GM12878 (cell line): ENCODE data around the gene FZR1. TPM values are rescaled to one million over a fixed set of nuclear protein-coding genes. Genes with fewer than 3 reads are reported as not detected.

Source experiments
- ATAC-seq: fragments of 200-7000 bp; cut with Tn5 transposase; 3 replicates; pipeline ENCODE4 v1.9.1; 2020; ENCODE audit warnings: mild to moderate bottlenecking, moderate library complexity
- BruUV-seq: library from RNA; stranded (reverse); fragments of 400-500 nt; replicated peaks from 2 replicates; lab custom pipeline; 2021; lab: Mats Ljungman, UMichigan
- CTCF ChIA-PET: fragments of 300-600 bp; sonication (Branson Sonifier 250); formaldehyde crosslinking; extraction: SDS; loops from one replicate; lab custom pipeline; 2021; ENCODE audit warnings: inconsistent platforms; lab: Yijun Ruan, JAX
- POLR2A ChIA-PET: fragments of 350-600 bp; formaldehyde crosslinking; extraction: SDS; loops from one replicate; lab custom pipeline; 2021; ENCODE audit warnings: inconsistent platforms; lab: Charles Lee
- RAD21 ChIA-PET: fragments of 300-600 bp; sonication (Branson Sonifier 250); formaldehyde crosslinking; loops from one replicate; lab custom pipeline; 2023; ENCODE audit warnings: antibody characterized with exemption; ENCODE audit not compliant: unreplicated experiment; lab: Charles Lee
- SMC1A ChIA-PET: fragments of 300-600 bp; sonication (Branson Sonifier 250); formaldehyde crosslinking; loops from one replicate; lab custom pipeline; 2023; ENCODE audit not compliant: unreplicated experiment, uncharacterized antibody; lab: Charles Lee
- DNase-seq: peaks from one replicate; pipeline ENCODE4 v3.0.0-alpha.2; 2011; ENCODE audit warnings: low read depth, low spot score
- FAIRE-seq: peaks from 3 replicates; lab custom pipeline; 2011; peaks lifted over from hg19 to GRCh38; lab: Jason Lieb, UNC
- H2AFZ ChIP-seq: 2 replicates; pipeline ENCODE4 v1.6.0; 2011; ENCODE audit warnings: low read depth, low read length, control low read depth; ENCODE audit not compliant: control insufficient read depth
- H3K27ac ChIP-seq: 2 replicates; pipeline ENCODE4 v1.5.1; 2011; ENCODE audit warnings: control low read depth; ENCODE audit not compliant: control insufficient read depth, insufficient read depth
- H3K27me3 ChIP-seq, 2 experiments: replicated peaks in 1 of 2; 2 replicates each; pipeline versions ENCODE4 v1.6.0 to v1.6.1; 2011; ENCODE audit warnings: low read length in 1 of 2; ENCODE audit not compliant: control insufficient read depth in 2 of 2, insufficient read depth in 2 of 2
- H3K36me3 ChIP-seq, 2 experiments: 2 replicates each; pipeline ENCODE4 v1.5.1; 2011; ENCODE audit warnings: low read length in 1 of 2; ENCODE audit not compliant: control insufficient read depth in 2 of 2, insufficient read depth in 2 of 2
- H3K4me1 ChIP-seq: 2 replicates; pipeline ENCODE4 v1.6.1; 2011; ENCODE audit warnings: mild to moderate bottlenecking, low read length, moderate library complexity, mixed read lengths; ENCODE audit not compliant: control insufficient read depth, insufficient read depth
- H3K4me2 ChIP-seq: 2 replicates; pipeline ENCODE4 v1.6.0; 2011; ENCODE audit warnings: control low read depth; ENCODE audit not compliant: control insufficient read depth, insufficient read depth
- H3K4me3 ChIP-seq: fragments of 200-600 bp; sonication (generic); 2 replicates; pipeline ENCODE4 v1.5.1; 2016
- H3K79me2 ChIP-seq: 2 replicates; pipeline ENCODE4 v1.6.0; 2011; ENCODE audit warnings: low read length; ENCODE audit not compliant: control insufficient read depth, insufficient read depth
- H3K9ac ChIP-seq: 2 replicates; pipeline ENCODE4 v1.8.0; 2011; ENCODE audit warnings: low read length, control low read depth, mixed read lengths; ENCODE audit not compliant: control insufficient read depth, insufficient read depth
- H3K9me3 ChIP-seq: replicated peaks from 3 replicates; pipeline ENCODE4 v1.5.1; 2011; ENCODE audit warnings: mild to moderate bottlenecking, low read length; ENCODE audit not compliant: control insufficient read depth, insufficient read depth
- H4K20me1 ChIP-seq: 2 replicates; pipeline ENCODE4 v1.6.0; 2011; ENCODE audit not compliant: control insufficient read depth, insufficient read depth
- ASH2L ChIP-seq: fragments of 300-600, 200-600 bp; sonication (generic); IDR thresholded peaks from 2 replicates; pipeline ENCODE4 v1.6.1; 2017; ENCODE audit warnings: low read depth, mild to moderate bottlenecking, borderline replicate concordance
- EZH2 ChIP-seq: IDR thresholded peaks from 2 replicates; pipeline ENCODE4 v1.6.1; 2012; ENCODE audit warnings: low read depth, mild to moderate bottlenecking, control low read depth, inconsistent platforms, low read length, borderline replicate concordance; ENCODE audit not compliant: control insufficient read depth
- FOXK2 ChIP-seq: fragments of 450-650 bp; IDR thresholded peaks from 2 replicates; pipeline ENCODE4 v1.6.1; 2017; ENCODE audit warnings: mild to moderate bottlenecking, moderate library complexity
- IKZF2 ChIP-seq, 2 experiments: fragments of 450-650 bp; IDR thresholded peaks; 2 replicates each; pipeline ENCODE4 v1.6.1; 2017; ENCODE audit warnings: mild to moderate bottlenecking in 2 of 2, moderate library complexity in 2 of 2
- MYC ChIP-seq: IDR thresholded peaks from 2 replicates; pipeline ENCODE4 v1.6.1; 2011; ENCODE audit warnings: mild to moderate bottlenecking, low read length, moderate library complexity, inconsistent platforms; ENCODE audit not compliant: insufficient read depth, insufficient replicate concordance, insufficient read length, severe bottlenecking
- RAD21 ChIP-seq: IDR thresholded peaks from 2 replicates; pipeline ENCODE4 v1.6.1; 2011; ENCODE audit warnings: mild to moderate bottlenecking, low read depth, low read length, moderate library complexity; ENCODE audit not compliant: insufficient read depth
- SMC3 ChIP-seq: IDR thresholded peaks from 2 replicates; pipeline ENCODE4 v1.6.1; 2011; ENCODE audit warnings: low read length, improper control_type of control experiment, borderline replicate concordance
- SPI1 ChIP-seq: IDR thresholded peaks from 2 replicates; pipeline ENCODE4 v1.6.1; 2011; ENCODE audit warnings: low read depth, mild to moderate bottlenecking, low read length, moderate library complexity, borderline replicate concordance; ENCODE audit not compliant: insufficient read depth
- TARDBP ChIP-seq: IDR thresholded peaks from 2 replicates; pipeline ENCODE4 v1.6.1; 2016; ENCODE audit warnings: borderline replicate concordance
- ZNF274 ChIP-seq: IDR thresholded peaks from one replicate; pipeline ENCODE4 v1.8.0; 2011; ENCODE audit not compliant: insufficient read length, insufficient read depth
- ZSCAN29 ChIP-seq: fragments of 450-650 bp; IDR thresholded peaks from 2 replicates; pipeline ENCODE4 v1.6.1; 2017; ENCODE audit warnings: mild to moderate bottlenecking, moderate library complexity
- WGBS: methylation state at CpG from one replicate; pipeline ENCODE4 v1.1.6; 2016; ENCODE audit warnings: low lambda C conversion rate; ENCODE audit not compliant: insufficient replicate concordance, insufficient coverage; ENCODE audit errors: missing lambda C conversion rate; 5-methylcytosine and 5-hydroxymethylcytosine counted together
- in situ Hi-C: fragments of 300-500 bp; cut with MboI; formaldehyde crosslinking; loops from 9 replicates; pipeline ENCODE4 v1.14.3; 2018; ENCODE audit warnings: mixed read lengths
- intact Hi-C: fragments of 100-400 bp; cut with micrococcal nuclease; formaldehyde crosslinking; loops from one replicate; pipeline ENCODE4 v1.14.2; 2022; ENCODE audit not compliant: unreplicated experiment
- polyA plus RNA-seq, 11 experiments: library from polyadenylated mRNA; depleted of rRNA in 4 of 11; unstranded in 6 of 11; stranded (reverse) in 5 of 11; fragments of >200 nt; fragmentation: Nextera tagmentation in 4 of 11; fragmentation: Illumina TruSeq in 1 of 11; extraction: Ambion mirVana in 4 of 11; extraction: Trizol in 1 of 11; gene quantifications; 1 replicate in 1 of 11; 2 replicates in 10 of 11; pipeline versions ENCODE4 v1.2.1 to v1.2.3, GENCODE V29; 2011 to 2016; ENCODE audit warnings: inconsistent platforms in 2 of 11, missing spikeins in 2 of 11, low read depth in 1 of 11
- total RNA-seq, 4 experiments: library from RNA; depleted of rRNA in 3 of 4; stranded (reverse); fragments of >200 nt in 3 of 4; fragmentation: Illumina TruSeq in 1 of 4; extraction: Trizol in 1 of 4; gene quantifications; 2 replicates each; pipeline versions ENCODE4 v1.2.1 to v1.2.3, GENCODE V29; 2013 to 2021
- TF ChIP-seq, protein P1 (sequence below): fragments of 150-350 bp; IDR thresholded peaks from 2 replicates; pipeline ENCODE4 v1.6.1; 2016; ENCODE audit warnings: low read depth, low read length
- TF ChIP-seq, protein P2 (sequence below): fragments of 450-650 bp; IDR thresholded peaks from 2 replicates; pipeline ENCODE4 v1.6.1; 2017; ENCODE audit warnings: mild to moderate bottlenecking
- TF ChIP-seq, protein P3 (sequence below): IDR thresholded peaks from 2 replicates; pipeline ENCODE4 v1.6.1; 2012; ENCODE audit warnings: mild to moderate bottlenecking, low read depth, low read length

FZR1 gene
- total and polyA plus RNA-seq, 10 of the 15 experiments (the other 5 are each of a cell fraction or from before 2014, with no cell fraction given), result 0.11 to 44.2 (median 29.3) TPM

DNA sequence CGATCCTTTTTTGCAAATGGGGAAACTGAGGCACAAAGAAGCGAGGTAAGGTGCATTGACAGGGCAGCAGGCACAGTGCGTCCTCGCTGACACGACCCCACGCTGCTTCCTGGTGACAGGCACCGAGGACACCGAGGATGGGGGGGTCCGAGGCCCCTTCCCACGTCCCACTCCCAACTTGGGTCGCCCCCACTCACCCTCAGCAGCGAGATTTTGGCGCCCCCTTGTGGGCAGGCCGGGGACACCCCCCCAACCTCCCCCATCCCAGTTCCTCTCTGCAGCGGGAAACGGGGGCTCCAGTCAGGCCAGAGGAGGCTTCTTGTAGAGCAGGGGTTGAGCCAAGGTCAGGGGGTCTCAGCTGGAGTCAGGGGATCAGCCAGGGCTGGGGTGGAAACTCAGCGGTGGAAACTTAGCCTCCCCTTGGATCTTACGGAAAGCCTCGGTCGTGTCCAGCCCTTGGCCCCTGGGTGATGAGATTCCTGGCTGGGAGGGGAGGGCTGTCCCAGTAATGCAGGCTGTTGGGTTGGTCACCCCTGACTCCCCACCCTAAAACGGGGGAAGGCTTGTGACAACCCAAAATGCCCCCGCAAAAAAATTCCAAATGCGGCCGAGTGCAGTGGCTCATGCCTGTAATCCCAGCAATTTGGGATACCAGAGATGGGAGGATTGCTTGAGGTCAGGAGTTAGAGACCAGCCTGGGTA lies 34.0 kb upstream of the FZR1 start:
- CTCF ChIA-PET, result interaction anchor here (0.7 to 2.1 kb wide), 16 partner anchors 9 to 495 kb away, joined by 3 to 20 read pairs (median 5); partner anchors contain the start of gene TLE6
- peaks cover 2% of the 10 kb centered on the region; the same call in 1 of the 2 replicates for H4K20me1 ChIP-seq
- SMC1A ChIA-PET, result interaction anchor here (1.0 kb wide), 1 partner anchor 146 kb away, joined by 4 read pairs; no protein-coding TSS in a partner anchor
- POLR2A ChIA-PET, result no interaction called here
- intact Hi-C loops (loop anchor here (1.0 kb wide), 1 partner anchor 145 kb away; no protein-coding TSS in a partner anchor), in situ Hi-C loops (loop anchor here (5.0 kb wide), 1 partner anchor 145 kb away; no protein-coding TSS in a partner anchor)
- no peak overlapping the region for H3K4me3 ChIP-seq
- no peak for FAIRE-seq
- H3K4me2 ChIP-seq, result no peak overlapping the region
- no peak for DNase-seq
- RAD21 ChIA-PET, result interaction anchor here (0.6 to 1.0 kb wide), 3 partner anchors 47 to 167 kb away, joined by 3 read pairs; no protein-coding TSS in a partner anchor
- no peaks in the 10 kb centered on the region for H3K79me2 ChIP-seq
- no peaks in the 10 kb centered on the region for H3K36me3 ChIP-seq
- H3K9me3 ChIP-seq, result no peaks in the 10 kb centered on the region
- no peak overlapping the region for H2AFZ ChIP-seq
- H3K27me3 ChIP-seq, result no peaks in the 10 kb centered on the region
- H3K4me1 ChIP-seq, result no peaks in the 10 kb centered on the region
- WGBS, result 33% methylated on average over 24 of the region's 24 CpGs
- no peak overlapping the region for H3K27ac ChIP-seq
- H3K9ac ChIP-seq, result no peak overlapping the region
- peak; percentile 66 for ATAC-seq
- no TSS peak for BruUV-seq
- TF ChIP-seq, protein P1, sequence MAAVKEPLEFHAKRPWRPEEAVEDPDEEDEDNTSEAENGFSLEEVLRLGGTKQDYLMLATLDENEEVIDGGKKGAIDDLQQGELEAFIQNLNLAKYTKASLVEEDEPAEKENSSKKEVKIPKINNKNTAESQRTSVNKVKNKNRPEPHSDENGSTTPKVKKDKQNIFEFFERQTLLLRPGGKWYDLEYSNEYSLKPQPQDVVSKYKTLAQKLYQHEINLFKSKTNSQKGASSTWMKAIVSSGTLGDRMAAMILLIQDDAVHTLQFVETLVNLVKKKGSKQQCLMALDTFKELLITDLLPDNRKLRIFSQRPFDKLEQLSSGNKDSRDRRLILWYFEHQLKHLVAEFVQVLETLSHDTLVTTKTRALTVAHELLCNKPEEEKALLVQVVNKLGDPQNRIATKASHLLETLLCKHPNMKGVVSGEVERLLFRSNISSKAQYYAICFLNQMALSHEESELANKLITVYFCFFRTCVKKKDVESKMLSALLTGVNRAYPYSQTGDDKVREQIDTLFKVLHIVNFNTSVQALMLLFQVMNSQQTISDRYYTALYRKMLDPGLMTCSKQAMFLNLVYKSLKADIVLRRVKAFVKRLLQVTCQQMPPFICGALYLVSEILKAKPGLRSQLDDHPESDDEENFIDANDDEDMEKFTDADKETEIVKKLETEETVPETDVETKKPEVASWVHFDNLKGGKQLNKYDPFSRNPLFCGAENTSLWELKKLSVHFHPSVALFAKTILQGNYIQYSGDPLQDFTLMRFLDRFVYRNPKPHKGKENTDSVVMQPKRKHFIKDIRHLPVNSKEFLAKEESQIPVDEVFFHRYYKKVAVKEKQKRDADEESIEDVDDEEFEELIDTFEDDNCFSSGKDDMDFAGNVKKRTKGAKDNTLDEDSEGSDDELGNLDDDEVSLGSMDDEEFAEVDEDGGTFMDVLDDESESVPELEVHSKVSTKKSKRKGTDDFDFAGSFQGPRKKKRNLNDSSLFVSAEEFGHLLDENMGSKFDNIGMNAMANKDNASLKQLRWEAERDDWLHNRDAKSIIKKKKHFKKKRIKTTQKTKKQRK, result no peak
- peak; percentile 52 for TF ChIP-seq SMC3
- TF ChIP-seq, protein P2, sequence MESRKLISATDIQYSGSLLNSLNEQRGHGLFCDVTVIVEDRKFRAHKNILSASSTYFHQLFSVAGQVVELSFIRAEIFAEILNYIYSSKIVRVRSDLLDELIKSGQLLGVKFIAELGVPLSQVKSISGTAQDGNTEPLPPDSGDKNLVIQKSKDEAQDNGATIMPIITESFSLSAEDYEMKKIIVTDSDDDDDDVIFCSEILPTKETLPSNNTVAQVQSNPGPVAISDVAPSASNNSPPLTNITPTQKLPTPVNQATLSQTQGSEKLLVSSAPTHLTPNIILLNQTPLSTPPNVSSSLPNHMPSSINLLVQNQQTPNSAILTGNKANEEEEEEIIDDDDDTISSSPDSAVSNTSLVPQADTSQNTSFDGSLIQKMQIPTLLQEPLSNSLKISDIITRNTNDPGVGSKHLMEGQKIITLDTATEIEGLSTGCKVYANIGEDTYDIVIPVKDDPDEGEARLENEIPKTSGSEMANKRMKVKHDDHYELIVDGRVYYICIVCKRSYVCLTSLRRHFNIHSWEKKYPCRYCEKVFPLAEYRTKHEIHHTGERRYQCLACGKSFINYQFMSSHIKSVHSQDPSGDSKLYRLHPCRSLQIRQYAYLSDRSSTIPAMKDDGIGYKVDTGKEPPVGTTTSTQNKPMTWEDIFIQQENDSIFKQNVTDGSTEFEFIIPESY, result no peak
- no peak for TF ChIP-seq IKZF2 (IDR thresholded peaks at IDR 0.05)
- TF ChIP-seq SPI1, result peak; percentile 69; the same call in 1 of the 2 replicates
- TF ChIP-seq ZNF274, result no peak
- TF ChIP-seq, protein P3, sequence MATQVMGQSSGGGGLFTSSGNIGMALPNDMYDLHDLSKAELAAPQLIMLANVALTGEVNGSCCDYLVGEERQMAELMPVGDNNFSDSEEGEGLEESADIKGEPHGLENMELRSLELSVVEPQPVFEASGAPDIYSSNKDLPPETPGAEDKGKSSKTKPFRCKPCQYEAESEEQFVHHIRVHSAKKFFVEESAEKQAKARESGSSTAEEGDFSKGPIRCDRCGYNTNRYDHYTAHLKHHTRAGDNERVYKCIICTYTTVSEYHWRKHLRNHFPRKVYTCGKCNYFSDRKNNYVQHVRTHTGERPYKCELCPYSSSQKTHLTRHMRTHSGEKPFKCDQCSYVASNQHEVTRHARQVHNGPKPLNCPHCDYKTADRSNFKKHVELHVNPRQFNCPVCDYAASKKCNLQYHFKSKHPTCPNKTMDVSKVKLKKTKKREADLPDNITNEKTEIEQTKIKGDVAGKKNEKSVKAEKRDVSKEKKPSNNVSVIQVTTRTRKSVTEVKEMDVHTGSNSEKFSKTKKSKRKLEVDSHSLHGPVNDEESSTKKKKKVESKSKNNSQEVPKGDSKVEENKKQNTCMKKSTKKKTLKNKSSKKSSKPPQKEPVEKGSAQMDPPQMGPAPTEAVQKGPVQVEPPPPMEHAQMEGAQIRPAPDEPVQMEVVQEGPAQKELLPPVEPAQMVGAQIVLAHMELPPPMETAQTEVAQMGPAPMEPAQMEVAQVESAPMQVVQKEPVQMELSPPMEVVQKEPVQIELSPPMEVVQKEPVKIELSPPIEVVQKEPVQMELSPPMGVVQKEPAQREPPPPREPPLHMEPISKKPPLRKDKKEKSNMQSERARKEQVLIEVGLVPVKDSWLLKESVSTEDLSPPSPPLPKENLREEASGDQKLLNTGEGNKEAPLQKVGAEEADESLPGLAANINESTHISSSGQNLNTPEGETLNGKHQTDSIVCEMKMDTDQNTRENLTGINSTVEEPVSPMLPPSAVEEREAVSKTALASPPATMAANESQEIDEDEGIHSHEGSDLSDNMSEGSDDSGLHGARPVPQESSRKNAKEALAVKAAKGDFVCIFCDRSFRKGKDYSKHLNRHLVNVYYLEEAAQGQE, result no peak
- no peak for TF ChIP-seq MYC
- TF ChIP-seq RAD21, result peak; percentile 56
- no peak for TF ChIP-seq TARDBP
- no peak for TF ChIP-seq ZSCAN29
- no peak for TF ChIP-seq FOXK2
- TF ChIP-seq EZH2, result no peak
- no peak for TF ChIP-seq ASH2L
